OCI-LY1 (cell line): ENCODE data around the gene CHAF1A.

Experiments
- EZH2 ChIP-seq: fragments of 200-600 bp; sonication (generic), shearing (Covaris generic); IDR thresholded peaks from 2 replicates; pipeline ENCODE4 v1.8.0; 2017; ENCODE audit warnings: borderline replicate concordance, mixed run types, mild to moderate bottlenecking, antibody characterized with exemption, low read length, moderate library complexity, mixed read lengths
- TF ChIP-seq, protein P1 (sequence below): fragments of 200-600 bp; sonication (generic), shearing (Covaris generic); IDR thresholded peaks from 2 replicates; pipeline ENCODE4 v1.5.1; 2017; ENCODE audit warnings: mild to moderate bottlenecking, antibody characterized with exemption, low read length, moderate library complexity, mixed read lengths

DNA sequence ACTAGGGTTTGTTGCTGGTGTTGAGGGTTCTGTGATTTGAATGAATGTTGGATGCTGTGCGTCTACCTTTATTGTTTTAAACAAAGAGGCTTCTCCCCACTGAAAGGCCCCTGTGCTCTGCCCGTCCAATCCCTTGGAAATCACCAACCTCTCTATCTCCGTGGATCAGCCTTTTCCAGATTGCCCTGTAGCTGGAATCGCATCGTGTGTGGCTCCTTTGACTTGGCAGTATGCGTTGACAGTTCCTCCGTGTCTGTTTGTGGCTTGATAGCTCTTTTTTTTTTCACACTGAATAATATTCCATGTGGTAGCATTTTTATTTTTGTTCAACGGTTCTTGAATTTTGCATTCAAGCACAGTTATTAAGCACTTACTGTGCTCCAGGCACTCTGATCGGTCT is 32.0 kb downstream of the CHAF1A start:
- TF ChIP-seq, protein P1, sequence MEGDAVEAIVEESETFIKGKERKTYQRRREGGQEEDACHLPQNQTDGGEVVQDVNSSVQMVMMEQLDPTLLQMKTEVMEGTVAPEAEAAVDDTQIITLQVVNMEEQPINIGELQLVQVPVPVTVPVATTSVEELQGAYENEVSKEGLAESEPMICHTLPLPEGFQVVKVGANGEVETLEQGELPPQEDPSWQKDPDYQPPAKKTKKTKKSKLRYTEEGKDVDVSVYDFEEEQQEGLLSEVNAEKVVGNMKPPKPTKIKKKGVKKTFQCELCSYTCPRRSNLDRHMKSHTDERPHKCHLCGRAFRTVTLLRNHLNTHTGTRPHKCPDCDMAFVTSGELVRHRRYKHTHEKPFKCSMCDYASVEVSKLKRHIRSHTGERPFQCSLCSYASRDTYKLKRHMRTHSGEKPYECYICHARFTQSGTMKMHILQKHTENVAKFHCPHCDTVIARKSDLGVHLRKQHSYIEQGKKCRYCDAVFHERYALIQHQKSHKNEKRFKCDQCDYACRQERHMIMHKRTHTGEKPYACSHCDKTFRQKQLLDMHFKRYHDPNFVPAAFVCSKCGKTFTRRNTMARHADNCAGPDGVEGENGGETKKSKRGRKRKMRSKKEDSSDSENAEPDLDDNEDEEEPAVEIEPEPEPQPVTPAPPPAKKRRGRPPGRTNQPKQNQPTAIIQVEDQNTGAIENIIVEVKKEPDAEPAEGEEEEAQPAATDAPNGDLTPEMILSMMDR = no peak
- TF ChIP-seq EZH2 = no peak
